NOMO-1 treated with dmso at 0.1 percent for 144 hours (cell line): ENCODE measurements around the gene PDE4B.
"Not testable (repeated sequence)": the region's sequence is repeated elsewhere in the genome, so short reads cannot be mapped to it uniquely, and the experiment has no call there.

Experiments used
- DNase-seq: peaks from one replicate; lab custom pipeline; 2025; ENCODE audit not compliant: unreplicated experiment; lab: John Stamatoyannopoulos, UW

The PDE4B gene

DNA sequence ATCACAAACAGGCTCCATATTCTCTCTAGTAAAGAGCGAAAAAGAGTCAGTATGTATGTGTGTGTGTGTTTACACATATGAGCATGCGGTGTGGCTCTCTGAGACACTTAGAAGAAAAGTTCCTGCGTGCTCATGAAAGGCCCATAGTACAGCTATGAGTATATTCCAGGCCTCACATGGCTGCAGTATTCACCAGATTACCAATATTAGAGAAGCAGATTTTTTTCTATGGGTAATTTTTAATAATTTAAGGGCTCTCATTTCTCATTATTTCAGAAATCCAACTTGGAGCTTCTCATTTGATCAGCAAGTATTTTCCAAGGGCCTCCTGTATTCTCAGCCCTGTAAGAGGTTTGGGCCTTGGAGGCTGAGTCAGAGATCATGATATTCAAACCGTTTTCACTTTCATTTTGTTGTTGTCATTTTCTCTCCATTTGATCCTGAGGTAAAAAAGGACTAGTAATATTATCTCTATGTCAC lies 508.3 kb downstream of the PDE4B start:
- no peak for DNase-seq

DNA sequence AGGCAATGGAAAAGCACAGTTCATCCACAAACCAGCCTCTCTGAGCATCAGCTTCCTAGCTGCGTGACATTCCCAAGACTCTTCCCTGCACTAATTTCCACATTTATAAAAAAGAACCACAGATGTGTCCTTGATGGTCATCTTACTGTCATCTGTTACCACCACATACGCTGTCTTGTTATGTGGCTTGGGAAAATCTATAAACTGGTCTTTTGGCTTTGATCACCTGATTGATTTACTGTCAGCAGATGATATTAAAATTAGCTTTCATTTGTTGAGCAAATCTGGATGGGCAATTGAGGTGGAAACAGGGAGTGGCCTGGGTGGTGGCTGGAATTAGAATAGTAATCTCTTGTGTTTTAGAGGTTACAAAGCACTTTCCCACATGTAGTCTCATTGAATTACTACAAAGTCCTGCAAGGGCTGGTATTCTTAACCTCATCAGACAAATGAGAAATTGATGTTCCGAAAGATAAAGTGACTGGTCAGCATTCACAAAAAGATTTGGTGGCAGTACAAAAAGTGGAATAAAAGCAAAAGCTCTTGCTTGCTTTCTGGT lies 509.6 kb downstream of the PDE4B start:
- DNase-seq = no peak

DNA sequence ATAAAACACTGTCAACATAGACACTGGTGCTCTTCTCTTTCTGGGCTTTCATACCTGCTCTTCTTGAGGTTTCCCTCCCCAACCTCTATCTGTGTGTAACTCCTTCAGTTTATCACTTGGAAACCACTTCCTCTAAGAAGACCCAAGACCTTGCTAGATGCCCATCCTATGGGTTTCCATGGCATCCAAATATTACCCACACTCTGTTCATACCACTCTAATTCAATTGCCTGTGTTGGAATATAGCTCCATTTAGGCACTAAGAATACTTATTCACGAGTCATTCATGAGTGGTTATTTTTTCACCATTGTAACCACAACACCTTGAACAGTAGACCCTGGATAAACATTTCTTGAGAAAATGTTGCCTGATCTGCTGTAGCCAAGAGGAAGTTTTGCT lies 510.1 kb downstream of the PDE4B start:
- no peak for DNase-seq

DNA sequence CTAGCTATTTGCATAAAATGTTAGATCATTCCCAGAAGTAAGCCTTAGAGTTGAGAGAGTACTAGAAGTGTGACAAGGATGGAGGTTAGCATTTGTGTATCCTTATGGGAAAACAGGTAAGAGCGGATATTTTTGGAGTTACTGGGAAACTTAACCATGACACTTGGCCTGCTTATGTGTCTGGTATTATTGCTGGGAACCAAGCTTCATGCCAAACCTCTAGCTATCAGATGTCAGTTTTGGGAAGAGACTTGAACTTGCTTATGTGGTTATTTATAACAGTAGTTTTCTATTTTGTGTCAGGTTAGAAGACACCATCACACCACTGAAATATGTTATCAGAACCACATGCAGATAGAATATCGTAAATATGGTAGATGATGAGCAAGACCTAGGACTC lies 511.0 kb downstream of the PDE4B start:
- DNase-seq = no peak

DNA sequence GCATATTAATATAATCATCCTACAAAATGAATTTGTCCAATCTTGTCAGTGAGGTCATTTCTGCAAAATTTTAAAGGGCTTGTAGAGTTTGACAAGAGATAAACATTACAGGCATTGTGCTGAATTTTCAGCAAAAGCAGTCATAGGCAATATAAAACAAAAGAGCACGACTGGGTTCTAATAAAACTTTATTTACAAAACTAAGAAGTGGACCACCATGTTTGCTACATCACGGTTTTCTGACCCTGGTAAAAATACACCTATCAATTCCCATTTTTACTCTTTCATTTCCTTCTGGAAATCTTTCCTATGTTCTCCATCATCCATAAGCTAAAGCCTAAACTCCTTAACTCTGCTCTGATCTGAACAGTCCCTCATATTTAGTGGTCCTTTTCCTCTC lies 511.4 kb downstream of the PDE4B start:
- DNase-seq = no peak

DNA sequence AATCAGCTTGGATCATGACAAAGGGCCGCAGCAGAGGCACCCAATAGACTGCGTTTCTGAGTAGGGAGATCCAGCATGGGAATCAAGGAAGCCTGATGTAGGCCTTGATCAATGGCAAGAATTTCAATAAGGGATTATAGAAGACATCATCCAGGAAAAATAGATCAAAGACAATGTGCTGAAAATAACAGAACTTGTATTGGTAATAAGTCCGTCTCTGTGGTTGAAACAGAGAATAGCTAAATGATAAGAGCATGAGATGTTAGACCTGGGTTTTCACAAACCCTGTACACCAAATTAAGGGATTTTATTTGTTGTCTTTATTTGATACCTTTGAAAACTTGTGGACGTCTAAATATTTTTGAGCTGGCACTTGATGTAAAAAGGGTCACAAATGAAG lies 513.2 kb downstream of the PDE4B start:
- DNase-seq = no peak

DNA sequence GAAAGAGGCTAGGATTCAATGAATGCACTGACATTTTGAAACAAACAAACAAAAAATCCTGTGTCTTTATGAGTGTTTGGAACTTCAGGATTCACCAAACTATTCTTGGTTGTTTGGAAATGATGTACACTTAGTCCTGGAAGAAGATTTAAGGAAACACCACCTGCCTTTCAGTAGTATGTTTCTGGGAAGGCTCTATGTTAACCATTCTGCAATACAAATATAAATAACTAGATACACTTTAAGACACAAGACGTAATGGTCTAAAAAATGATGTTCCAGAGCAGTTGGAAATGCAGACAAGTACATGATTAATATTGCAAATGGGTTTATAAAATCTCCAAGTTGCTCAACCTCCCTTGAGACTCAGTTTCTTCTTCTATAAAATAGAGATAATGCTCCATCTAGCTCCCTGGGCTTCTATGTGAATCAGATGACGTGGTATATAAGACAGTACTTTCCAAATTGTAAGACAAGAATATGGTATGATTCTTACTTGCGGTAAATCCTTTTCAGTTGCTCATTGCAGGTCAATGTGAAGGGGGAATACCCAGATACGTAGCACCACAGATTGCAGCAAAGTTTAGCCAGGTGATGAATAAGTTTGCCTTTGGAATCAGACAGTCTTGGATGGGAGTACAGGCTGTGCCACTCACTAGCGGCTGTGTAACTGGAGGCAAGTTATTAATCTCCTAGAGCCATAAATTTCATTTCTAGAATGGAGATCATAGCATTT lies 516.5 kb downstream of the PDE4B start:
- no peak for DNase-seq

DNA sequence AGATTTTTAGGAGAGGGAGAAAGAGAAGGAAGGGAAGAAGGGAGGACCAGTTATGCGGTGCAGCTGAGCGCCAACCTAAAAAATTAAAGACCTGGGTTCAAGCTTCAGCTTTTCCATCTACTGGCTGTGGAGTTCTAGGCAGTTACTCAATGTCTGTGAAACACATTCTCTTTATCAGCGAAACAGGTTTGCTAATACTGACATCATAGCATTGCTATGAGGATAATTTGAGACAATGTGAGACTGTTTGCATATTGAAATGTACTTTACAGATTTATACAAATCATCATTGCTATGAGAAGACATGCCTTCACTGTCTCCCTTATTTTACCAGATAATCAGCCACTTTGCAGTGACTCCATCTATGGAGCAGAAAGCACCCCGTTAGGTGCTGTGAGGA lies 518.4 kb downstream of the PDE4B start:
- DNase-seq = no peak

DNA sequence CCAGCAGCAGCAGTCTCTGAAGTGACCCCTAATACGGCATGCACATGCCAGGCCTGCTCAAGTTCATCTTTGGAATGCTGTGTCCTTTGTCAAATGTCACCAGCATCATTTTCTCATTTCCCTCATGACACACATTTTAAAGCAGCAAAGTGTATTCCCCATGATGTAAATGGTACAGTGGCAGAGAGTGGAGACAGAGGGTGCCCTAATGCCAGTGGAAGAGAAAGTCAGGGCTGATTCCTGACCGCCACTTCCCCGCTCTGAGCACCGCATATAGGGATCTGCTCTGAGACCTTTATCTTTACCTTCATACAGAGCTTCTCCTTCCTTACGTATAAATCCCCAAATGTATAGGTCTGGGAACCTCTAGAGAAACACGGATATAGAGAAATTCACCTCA lies 518.9 kb downstream of the PDE4B start:
- no peak for DNase-seq

DNA sequence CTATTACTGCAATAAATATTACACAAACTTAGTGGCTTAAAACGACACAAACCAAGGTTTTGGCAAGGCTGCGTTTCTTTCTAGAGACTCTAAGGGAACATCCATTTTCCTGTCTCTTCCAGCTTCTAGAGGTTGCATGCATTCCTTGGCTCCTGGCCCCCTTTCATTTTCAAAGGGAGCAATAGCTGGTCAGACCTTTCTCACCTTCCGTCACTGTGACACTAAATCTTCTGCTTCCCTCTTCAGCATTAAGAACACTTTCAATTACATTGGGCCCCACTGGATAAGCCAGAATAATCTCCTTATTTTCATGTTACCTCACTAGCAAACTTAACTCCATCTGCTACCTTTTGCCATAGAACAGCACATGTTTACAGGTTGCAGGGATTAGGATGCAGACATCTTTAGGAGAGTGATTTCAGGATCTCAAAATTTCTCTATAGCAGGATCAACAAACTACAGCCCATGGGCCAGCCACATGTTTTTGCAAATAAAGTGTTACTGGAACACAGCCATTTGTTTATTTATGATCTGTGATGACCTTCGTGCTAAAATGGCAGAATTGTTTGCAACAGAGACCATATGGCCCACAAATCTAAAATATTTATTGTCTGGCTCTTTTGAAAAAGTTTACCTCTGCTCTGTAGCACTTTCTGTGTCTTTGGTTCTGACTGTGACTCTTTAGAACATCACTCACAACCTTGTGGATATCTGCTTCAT lies 519.7 kb downstream of the PDE4B start:
- DNase-seq = no peak

DNA sequence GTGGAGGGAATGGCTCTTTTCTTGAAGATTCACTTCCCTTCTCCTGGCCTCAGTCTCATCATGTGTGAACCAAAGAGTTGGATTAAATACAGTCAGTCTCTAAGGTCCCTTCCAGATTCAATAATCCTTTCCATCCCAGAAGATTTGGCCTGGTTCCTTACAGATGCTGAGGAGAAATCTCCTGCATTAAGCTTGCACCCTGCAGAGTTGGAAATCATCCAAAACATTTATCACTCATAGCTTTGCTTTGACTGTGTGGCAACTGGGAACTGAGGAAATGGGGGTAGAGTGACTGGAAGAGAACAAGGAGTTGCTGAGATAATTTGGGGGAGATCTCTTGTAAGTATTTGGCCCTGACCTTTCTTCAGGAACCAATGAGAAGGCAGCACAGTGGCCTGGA lies 520.7 kb downstream of the PDE4B start:
- DNase-seq = no peak

DNA sequence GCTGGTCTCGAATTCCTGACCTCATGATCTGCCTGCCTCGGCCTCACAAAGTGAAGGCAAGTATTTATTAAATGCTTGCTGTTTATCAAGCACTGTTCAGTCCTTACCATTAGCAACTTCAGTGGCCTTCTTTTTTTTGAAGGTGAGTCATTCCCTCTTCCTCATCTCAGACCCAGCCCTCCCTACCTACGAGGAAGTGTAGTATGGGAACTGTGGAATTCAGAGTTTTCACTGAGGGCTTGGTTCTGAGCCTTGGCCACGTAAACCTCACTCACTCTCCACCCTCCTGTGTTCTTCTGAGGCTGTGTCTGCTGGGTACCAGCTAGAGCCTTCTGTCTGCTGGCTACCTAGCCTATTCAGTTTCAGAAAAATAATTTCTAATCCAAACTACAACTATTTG lies 523.0 kb downstream of the PDE4B start:
- no peak for DNase-seq

DNA sequence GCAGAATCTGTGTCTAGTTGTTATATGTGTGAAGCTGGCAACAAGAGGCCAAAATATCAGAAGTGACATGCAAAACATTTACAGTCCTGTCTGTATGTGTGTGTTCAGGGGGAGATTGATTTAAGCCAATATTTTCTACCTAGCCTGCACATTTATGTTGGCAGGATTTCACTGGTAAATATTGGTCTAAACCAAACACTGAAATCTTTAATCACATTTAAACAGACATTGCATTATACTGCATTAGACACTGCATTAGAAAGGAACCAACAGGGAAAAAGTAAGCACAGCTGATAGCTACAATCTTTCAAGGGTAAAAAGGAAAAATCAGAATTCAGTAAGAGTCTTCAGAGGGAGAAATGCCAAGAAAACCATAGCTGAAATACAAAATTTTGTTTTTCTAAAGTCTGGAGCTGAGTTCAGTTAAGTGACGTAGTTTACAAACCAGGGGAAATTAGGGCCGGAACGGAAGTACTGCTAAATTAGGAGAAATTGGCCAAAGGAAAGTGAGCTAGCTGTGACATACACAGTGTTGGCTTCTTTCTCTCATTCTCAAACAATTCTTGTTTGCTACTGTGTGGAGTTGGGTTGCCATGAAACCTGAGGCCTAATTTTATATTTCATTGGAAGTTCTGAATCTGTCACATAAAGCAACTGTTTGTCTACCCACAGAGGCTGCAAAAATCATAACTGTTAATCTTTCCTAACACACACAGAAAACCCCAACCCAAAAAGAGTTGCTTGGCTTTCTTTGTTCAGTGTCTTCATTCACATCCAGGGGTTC lies 524.0 kb downstream of the PDE4B start:
- DNase-seq = peak; percentile 7

DNA sequence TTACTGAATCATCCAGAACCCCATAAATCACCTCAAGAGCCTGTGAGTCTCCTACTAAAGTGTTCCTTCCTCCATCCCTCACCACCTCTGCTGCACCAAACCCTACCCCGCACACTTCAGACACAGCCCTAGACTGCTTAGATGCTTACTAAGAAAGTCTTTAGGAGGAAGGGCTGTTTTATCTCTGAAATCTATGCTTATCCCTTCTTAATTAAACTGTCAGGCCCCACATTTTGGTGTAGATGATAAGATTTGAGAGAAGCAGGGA lies 524.5 kb downstream of the PDE4B start:
- no peak for DNase-seq

DNA sequence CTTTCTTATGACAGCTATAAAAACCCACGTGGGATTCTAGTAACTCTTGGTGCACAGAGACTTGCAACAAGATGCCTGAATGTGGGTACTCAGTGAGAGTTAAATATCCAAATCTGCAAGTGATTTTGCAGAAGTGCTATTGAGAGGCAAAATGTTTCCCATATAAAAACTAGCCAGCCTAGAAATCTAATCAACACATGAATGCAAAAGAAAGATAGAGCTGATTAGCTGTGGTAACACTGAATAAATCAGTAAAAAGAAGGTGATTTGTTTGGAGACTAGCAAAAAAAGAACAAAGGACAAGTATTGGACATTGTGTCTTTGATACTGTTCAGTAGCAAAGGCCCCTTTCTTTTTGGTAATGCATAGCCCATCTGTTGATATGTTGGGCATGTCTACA lies 527.5 kb downstream of the PDE4B start:
- DNase-seq = no peak

DNA sequence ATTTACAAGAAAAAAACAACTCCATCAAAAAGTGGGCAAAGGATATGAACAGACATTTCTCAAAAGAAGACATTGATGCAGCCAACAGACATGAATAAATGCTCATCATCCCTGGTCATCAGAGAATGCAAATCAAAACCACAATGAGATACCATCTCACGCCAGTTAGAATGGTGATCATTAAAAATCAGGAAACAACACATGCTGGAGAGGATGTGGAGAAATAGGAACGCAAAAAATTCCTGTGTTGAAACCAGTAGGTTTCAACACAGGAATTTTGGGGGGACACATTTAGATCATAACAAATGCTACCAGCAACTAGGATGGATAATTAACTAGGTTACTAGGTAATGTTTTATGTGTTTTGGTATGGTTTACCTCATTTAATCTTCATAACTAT lies 529.8 kb downstream of the PDE4B start:
- not testable (repeated sequence) for DNase-seq

DNA sequence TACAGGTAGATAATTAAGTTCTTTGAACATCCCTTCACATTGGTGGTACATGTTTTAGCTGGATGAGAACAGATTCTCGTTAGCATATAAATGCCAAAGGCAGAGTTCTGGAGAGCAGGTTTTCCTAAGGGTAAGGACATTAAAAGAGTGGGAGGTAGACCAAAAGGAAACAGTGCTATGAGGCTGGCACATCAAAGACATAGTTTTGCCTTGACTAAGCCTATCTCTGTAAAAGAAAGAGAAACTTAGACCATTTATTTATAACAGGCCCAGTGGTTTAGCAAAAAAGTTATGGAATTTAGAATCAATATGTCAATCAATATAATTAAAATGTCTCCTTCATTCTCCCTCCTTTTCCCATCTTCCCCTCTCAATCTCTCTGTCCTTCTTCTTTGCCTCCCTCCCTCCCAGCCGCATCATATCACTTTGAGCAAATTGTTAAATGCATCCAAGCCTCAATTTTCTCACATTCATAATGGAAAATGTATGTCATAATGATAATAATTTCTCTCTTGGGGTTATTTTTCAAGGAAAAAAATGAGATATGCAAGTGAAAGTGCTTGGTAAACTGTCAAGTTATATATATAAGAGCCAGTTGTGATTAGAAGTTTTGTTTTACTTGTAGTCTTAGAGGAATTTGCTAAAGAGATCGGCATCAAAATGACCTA lies 531.4 kb downstream of the PDE4B start:
- no peak for DNase-seq

DNA sequence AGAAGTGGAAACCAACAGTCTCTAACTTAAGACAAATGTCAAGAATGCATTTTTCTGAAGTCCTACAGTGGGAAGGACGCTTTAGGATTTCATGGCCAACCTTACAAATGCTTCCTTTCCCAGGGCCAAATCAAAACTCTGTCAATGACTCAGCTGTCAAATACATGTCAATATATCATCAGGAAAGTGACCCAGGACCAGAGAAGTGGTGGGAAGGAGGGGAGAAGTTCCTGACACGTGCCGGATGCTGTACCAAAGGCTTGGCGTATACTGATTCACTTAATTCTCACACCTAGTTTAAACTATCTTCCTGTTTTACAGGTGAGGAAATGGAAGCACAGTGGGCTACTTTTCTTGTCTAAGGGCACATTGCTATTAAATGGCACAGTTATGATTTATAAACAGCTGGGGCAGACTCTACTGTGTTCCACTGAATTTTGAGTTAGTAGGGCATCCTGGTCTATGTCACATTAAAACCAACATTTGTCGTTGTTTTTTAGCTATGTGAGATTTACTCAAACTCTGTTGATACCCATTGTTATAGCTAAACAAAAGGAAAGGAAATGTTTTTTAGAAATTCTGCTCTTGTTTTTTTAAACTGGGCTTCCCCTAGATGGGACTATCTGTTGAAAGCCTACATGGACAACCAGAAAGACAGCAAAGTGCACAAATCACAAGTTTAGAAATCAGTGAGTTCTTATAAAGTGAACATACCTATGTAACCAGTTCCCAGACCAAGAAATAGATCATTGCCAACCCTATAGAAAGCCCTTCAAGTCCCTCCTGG lies 533.1 kb downstream of the PDE4B start:
- DNase-seq = no peak

DNA sequence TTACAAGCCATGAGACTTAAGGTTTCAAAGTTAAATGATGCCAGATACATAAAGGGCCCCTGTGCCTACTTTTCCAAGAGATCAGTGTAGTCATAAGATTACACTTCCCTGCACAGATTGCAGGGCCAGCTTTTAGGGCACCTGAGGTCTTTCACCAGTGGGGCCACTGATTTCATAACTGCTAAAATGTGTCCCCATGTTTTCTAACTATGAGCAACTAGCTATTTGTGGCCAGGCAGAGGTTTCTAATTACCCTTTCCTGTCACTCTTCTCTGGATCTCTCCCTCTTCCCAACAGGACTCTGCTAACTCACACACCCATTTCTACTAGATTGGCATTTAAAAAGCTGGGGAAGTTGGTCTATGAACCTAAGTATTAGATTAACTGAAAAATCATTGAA lies 534.2 kb downstream of the PDE4B start:
- DNase-seq = no peak

DNA sequence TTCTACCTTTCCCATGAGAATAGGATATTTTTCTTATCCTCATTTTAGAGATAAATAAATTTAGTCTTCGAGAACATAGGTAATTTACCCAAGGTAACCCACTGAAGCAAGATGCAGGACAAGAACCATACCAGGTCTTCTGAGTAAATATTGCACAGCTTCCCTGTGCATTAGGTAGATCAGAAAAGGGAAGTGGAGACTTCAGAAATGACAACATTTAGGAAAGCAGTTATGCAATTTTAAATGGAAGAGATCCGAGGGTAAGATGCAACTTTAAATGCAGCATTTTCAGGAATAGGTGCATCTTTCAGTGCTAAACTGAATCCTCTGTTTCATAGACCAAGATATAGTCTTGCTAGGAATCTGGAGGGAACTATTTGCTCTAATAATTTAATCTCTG lies 534.9 kb downstream of the PDE4B start:
- peak; percentile 73 for DNase-seq

DNA sequence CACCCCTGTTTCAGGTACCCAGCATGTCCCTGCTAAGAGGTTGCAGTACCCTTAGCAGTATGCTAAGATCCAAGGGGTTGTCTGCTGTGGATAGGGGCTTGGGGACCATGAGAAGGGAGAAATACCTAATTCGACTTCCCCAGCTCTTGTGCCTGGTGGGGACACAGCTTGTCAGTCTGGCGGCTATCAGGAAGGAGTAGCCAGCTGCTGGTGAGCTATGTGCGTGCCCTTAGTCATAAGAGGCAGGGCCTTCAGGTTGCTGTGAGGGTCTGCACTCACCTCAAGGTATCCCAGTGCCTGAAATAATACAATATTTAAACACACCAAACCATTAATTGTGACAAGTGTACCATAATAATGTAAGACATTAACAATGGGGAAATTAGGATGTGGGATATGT lies 536.2 kb downstream of the PDE4B start:
- DNase-seq = no peak
